BJ (cell line): ENCODE results near the gene CALM3. TPM values are rescaled to one million over a fixed set of nuclear protein-coding genes. Genes with fewer than 3 reads are reported as not detected.

Experiments used
- CTCF ChIA-PET: fragments of 350-600 bp; formaldehyde crosslinking; extraction: SDS; loops from one replicate; lab custom pipeline; 2021; ENCODE audit warnings: antibody characterized with exemption, inconsistent platforms; lab: Yijun Ruan, JAX
- POLR2A ChIA-PET: fragments of 300-600 bp; sonication (Branson Sonifier 250); formaldehyde crosslinking; extraction: SDS; loops from one replicate; lab custom pipeline; 2021; ENCODE audit warnings: antibody characterized with exemption; lab: Charles Lee
- DNase-seq: peaks from one replicate; pipeline ENCODE4 v3.0.0-alpha.2; 2011; ENCODE audit warnings: low read depth
- H3K27me3 ChIP-seq: 2 replicates; pipeline ENCODE4 v1.6.0; 2011; ENCODE audit warnings: low read length; ENCODE audit not compliant: control insufficient read depth, insufficient read depth
- H3K36me3 ChIP-seq: 2 replicates; pipeline ENCODE4 v1.5.1; 2011; ENCODE audit warnings: low read length; ENCODE audit not compliant: control insufficient read depth, insufficient read depth
- H3K4me3 ChIP-seq: 2 replicates; pipeline ENCODE4 v1.5.1; 2011; ENCODE audit warnings: low read depth, mild to moderate bottlenecking, control low read depth, low read length
- polyA plus RNA-seq: library from polyadenylated mRNA; depleted of rRNA; stranded (reverse); fragments of >200 nt; gene quantifications from 2 replicates; pipeline ENCODE4 v1.2.3, GENCODE V29; 2011
- TF ChIP-seq, protein P1 (sequence below): IDR thresholded peaks from 2 replicates; pipeline ENCODE4 v1.5.1; 2011; ENCODE audit warnings: low read depth, mild to moderate bottlenecking, control low read depth, inconsistent platforms, low read length, moderate library complexity; ENCODE audit not compliant: insufficient read depth

The CALM3 gene
- polyA plus RNA-seq, 1 experiment: 516 TPM

DNA sequence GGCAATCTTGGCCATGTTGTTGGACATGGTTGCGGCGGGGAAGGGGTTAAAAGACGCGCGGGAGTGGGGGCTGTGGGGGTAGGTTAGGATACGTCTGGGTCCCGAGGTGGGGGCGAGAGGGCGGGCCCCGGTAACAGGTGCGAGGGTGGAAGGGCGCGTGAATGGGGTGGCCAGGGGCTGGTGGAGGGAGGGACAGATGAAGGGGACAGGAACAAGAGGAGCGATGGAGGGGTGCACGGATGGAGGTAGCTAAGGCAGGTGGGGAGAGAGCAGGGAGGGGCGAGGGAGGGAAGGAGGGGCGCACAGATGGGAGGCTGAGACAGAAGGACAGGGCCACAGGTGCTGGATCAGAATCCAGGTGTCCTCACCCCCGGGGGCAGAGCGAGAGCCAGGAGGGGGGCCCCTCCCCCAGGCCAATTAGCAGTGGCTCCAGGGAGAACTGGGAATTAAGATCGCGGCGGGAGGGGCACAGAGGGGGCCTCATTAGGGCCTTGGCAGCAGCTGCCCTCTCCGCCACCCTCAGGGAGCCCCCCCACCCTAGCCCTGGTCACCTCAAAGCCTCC is 33.6 kb downstream of the CALM3 start:
- no peak for DNase-seq
- POLR2A ChIA-PET: no interaction called here
- CTCF ChIA-PET: interaction anchor here (3.5 kb wide), 1 partner anchor 28 kb away, joined by 30 read pairs; the partner anchor contains the start of gene DACT3
- H3K27me3 ChIP-seq: no peaks in the 10 kb centered on the region
- no peaks in the 10 kb centered on the region for H3K36me3 ChIP-seq
- TF ChIP-seq, protein P1, sequence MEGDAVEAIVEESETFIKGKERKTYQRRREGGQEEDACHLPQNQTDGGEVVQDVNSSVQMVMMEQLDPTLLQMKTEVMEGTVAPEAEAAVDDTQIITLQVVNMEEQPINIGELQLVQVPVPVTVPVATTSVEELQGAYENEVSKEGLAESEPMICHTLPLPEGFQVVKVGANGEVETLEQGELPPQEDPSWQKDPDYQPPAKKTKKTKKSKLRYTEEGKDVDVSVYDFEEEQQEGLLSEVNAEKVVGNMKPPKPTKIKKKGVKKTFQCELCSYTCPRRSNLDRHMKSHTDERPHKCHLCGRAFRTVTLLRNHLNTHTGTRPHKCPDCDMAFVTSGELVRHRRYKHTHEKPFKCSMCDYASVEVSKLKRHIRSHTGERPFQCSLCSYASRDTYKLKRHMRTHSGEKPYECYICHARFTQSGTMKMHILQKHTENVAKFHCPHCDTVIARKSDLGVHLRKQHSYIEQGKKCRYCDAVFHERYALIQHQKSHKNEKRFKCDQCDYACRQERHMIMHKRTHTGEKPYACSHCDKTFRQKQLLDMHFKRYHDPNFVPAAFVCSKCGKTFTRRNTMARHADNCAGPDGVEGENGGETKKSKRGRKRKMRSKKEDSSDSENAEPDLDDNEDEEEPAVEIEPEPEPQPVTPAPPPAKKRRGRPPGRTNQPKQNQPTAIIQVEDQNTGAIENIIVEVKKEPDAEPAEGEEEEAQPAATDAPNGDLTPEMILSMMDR: no peak
- H3K4me3 ChIP-seq: peak overlapping the region; percentile 36

DNA sequence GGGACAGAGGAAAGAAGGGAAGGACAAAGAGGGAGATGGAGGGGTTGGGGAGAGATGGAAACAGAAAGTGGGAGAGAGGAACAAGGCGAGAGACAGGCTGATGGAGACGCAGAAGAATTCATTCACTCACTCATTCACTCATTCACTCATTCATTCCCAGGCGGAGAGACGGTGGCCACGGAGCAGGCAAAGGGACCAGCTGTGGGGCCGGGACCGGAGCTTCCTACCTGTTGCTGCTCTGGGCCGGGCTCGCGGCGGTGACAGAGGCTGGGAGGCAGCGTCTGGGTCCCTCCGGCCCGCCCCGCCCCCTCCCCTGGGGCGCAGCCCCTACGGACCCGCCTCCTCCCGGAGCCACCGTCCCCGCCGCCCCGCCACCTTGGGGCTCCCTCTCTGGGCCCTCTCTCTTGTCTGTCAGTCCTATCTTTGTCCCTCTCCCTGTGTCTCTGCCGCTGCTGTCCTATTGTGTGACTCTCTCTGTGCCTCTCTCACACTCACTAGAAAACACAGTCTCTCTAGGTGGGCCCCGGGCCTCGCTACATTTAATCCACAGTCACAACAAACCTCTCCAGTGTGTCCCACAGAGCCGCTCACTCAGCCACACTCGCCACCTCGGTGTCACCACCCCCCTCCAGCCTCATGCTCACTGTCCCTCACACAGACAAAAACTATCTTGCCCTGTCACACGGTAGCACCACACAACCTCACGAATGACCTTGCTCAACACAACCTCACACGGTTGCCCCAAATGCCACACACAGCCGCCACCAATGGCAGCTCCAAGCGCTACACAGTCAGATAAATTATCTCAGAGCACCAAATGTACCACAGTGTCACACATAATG is 35.0 kb downstream of the CALM3 start, which contains the start of gene GNG8:
GNG8 (minus strand) TSS at position 283 of the 842 bp plus-strand sequence. CDS start 1,520 bp downstream, outside the sequence.
- TF ChIP-seq, protein P1: no peak
- DNase-seq: no peak
- CTCF ChIA-PET: interaction anchor here (1.0 to 3.5 kb wide), 4 partner anchors 21 to 36 kb away, joined by 3 to 30 read pairs (median 5); partner anchors contain the start of gene DACT3

DNA sequence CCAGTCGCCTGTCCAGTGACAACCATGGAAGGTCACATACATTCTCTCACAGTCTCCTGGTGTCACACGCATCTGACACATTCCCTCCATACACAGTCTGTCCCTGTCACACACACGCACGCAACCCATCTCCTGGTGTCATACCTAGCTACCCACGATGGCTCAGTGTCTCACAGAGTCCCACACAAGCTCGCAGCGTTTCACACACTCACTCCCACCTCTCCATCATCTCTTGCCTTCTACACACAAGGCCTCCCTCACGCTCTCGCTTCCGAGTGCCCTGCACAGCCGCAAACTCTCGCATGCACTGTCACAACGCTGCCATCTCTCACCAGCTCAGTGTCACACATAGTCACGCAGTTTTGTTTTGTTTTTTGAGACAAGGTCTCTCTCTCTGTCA is 36.1 kb downstream of the CALM3 start:
- TF ChIP-seq, protein P1: no peak
- Histone ChIP-seq H3K4me3 (no peak overlapping the region), H3K27me3 (no peaks in the 10 kb centered on the region), H3K36me3 (no peaks in the 10 kb centered on the region)
- DNase-seq: no peak
- ChIA-PET POLR2A (no interaction called here), CTCF (interaction anchor here (0.7 to 3.5 kb wide), 8 partner anchors 13 to 118 kb away, joined by 3 to 30 read pairs (median 5); partner anchors contain the start of gene DACT3)

More for the DNA sequence above, 35.0 kb downstream of the CALM3 start, which contains the start of gene GNG8:
- Histone ChIP-seq H3K4me3 (no peak within 1 kb of the TSS), H3K36me3 (no peaks in the 10 kb centered on the region), H3K27me3 (no peaks in the 10 kb centered on the region)
- POLR2A ChIA-PET: no interaction called here

DNA sequence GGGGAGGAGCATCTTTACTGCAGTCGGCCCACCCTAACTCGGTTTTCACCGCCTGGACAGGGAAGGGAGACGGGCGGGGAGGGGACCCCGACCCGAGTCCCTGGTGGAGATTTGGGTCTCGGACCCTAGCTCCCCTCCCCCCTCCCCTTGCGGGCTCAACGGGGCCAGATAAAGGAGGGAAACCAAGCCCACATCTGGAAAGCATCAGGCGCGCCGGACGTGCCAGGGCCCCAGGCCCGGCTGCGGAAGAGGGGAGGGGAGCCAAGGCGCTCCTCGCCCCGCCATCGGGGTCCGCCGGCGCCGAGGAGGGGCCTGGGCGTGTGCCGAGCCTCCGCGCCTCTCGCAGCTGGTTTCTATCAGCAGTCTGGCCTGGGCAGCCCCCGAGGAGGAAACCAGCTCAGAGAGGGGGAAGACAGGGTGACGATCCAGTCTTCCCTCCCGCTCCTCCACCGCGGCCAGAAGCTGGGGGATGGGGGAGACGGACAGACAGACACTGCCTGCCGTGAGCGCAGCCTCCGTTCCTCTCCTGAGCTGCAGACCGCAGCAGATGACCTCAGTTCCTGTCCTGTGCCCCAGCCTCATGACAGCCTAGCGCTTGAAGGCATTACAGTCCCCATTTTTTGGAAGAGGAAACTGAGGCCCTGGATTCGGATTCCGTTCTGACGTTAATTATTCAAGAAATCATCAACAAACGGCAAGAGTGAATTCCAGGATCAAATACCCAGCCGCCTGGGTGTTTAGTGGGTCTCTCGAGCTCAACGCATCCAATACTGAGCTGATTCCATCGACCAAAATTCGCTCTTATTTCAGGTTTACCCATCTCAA is 38.4 kb downstream of the CALM3 start:
- CTCF ChIA-PET: interaction anchor here (1.0 to 1.8 kb wide), 2 partner anchors 16 to 17 kb away, joined by 5 to 6 read pairs; no protein-coding TSS in a partner anchor
- DNase-seq: peak; percentile 59
- POLR2A ChIA-PET: interaction anchor here (0.7 kb wide), 1 partner anchor 15 kb away, joined by 3 read pairs; the partner anchor contains the start of gene PTGIR
- TF ChIP-seq, protein P1: no peak
- Histone ChIP-seq H3K27me3 (no peaks in the 10 kb centered on the region), H3K4me3 (peak overlapping the region; percentile 50), H3K36me3 (no peaks in the 10 kb centered on the region)
